ENCODE data around the gene RGS9.

DNA sequence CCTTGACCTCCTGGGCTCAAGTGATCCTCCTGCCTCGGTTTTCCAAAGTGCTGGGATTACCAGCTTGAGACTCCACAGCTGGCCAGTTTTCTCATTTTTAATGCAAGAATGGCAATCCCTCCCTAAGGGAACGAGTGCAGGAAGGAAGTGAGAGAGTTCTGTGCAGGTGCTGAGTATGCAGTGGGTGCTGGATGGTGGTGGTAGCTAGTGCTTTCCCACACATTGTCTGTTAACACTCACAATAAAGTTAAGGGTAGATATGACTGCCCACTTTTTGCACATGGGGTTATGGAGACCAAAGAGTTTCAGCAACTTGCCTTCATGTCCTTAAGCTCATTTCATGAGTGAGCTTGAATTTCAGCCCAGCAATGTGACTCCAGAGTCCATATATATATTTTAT, 18.5 kb downstream of the RGS9 start:
- TF ChIP-seq, protein P1, sequence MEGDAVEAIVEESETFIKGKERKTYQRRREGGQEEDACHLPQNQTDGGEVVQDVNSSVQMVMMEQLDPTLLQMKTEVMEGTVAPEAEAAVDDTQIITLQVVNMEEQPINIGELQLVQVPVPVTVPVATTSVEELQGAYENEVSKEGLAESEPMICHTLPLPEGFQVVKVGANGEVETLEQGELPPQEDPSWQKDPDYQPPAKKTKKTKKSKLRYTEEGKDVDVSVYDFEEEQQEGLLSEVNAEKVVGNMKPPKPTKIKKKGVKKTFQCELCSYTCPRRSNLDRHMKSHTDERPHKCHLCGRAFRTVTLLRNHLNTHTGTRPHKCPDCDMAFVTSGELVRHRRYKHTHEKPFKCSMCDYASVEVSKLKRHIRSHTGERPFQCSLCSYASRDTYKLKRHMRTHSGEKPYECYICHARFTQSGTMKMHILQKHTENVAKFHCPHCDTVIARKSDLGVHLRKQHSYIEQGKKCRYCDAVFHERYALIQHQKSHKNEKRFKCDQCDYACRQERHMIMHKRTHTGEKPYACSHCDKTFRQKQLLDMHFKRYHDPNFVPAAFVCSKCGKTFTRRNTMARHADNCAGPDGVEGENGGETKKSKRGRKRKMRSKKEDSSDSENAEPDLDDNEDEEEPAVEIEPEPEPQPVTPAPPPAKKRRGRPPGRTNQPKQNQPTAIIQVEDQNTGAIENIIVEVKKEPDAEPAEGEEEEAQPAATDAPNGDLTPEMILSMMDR (conservative IDR thresholded peaks at IDR 0.05 in 1 of 2, IDR thresholded peaks at IDR 0.05 in 1 of 2; ENCODE audit: low read depth in 1 of 2, low read length in 2 of 2): no peak
- TF ChIP-seq EZH2 (IDR thresholded peaks at IDR 0.05; ENCODE audit: low read length, missing control alignments): no peak

All from fibroblast of lung (primary cell).